Measurements from ENCODE around the gene TARM1.
A peak's percentile ranks its signal among the peaks of the same experiment; 100 is the strongest.

The TARM1 gene

GRCh38 chr19:54029930-54030490 is 51.2 kb downstream of the TARM1 start:
- peak; percentile 58 for DNase-seq

- DNase-seq: no peak
Observed at GRCh38 chr19:54029301-54029700, 51.9 kb downstream of the TARM1 start.

- no peak for DNase-seq
Observed at GRCh38 chr19:54026656-54027055, 54.5 kb downstream of the TARM1 start.

GRCh38 chr19:54024660-54025059 is 56.5 kb downstream of the TARM1 start:
- DNase-seq: no peak

GRCh38 chr19:54023191-54023590 is 58.0 kb downstream of the TARM1 start:
- no peak for DNase-seq

GRCh38 chr19:54021932-54022331 is 59.2 kb downstream of the TARM1 start:
- no peak for DNase-seq

- DNase-seq: no peak
Observed at GRCh38 chr19:54021363-54021762, 59.8 kb downstream of the TARM1 start.
